NCI-H1930 (cell line): ENCODE data around the gene PARP1.
"Not testable (repeated sequence)": the region's sequence is repeated elsewhere in the genome, so short reads cannot be mapped to it uniquely, and the experiment has no call there.

Experiments
- DNase-seq, 2 experiments: peaks; one replicate each; lab custom pipeline; 2025; lab: John Stamatoyannopoulos, UW

The PARP1 gene

DNA sequence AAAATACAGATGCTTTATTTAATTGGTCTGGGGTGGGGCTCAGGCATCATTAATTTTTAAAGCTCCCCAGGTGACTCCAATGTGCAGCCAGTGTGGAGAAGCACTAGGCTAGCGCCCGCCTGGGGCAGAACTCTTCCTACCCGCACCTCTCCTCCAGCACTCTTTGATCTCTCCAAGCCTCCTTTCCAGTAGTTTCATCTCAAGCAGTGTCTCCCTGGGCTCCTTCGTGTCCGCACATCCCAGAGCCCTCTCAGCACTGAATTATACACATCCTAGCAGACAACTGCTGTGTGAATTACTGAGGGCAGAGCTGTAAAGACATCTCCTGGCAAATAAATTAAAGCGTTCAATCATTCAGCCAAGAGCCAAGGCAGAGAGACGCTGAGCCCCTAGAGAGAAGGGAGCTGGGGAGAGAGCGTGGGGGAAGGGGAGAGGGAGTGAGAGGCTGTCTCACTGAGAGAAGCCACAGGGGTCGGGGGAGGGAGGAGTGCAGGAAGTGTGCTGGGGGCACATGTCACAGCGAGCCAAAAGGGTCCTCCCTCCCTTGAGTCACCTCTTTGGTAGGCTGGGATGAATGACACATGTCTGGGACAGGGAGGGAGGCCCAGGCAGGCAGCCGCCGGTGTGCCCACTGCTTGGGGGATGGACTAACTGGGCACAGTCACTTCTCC, 21.0 kb upstream of the PARP1 start:
- DNase-seq, result no peak

DNA sequence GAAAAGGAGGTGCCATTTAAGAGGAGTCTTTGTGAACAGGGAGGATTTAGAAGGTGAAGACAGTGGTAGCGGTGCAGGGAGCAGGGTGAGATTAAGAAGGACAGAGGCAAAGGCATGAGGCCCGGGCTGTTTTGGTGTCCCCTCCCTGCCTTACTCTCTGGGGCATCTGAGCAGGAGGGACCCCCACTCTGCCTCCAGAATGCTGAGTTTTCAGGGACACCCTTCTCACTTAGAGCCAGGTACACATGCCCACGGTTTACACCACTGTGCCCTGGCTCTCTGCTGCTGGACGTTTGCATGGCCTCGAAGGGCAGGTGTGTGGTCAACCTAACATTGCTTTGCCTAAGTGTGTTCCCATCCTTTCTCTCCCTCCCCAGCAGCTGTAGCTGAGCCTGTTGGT, 20.5 kb upstream of the PARP1 start:
- DNase-seq, result no peak

DNA sequence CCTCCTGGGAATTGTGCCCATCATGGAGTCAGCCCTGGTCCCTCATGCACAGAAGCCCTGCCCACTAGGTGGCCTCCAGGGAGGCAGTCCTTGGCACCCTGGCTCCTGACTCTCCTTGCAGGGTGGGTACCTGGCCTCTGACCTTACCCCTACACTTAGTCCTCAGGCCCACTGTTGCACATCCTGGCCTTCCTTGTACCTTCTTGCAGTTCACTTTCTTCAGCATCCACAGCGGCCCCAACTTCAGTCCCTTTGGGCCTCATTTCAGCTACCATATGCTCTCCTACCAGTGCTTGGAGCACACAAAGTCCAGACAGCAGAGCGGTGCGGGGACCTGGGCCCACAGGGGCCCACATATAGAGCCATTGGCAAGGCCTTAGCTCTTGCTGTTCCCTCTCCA, 19.2 kb upstream of the PARP1 start:
- DNase-seq, result no peak

DNA sequence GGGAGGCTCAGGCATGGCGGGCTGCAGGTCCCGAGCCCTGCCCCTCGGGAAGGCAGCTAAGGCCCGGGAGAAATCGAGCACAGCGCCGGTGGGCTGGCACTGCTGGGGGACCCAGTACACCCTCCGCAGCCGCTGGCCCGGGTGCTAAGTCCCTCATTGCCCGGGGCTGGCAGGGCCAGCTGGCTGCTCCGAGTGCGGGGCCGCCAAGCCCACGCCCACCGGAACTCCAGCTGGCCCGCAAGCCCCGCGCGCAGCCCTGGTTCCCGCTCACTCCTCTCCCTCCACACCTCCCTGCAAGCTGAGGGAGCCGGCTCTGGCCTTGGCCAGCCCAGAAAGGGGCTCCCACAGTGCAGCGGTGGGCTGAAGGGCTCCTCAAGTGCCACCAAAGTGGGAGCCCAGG, 18.5 kb upstream of the PARP1 start:
- not testable (repeated sequence) for DNase-seq

DNA sequence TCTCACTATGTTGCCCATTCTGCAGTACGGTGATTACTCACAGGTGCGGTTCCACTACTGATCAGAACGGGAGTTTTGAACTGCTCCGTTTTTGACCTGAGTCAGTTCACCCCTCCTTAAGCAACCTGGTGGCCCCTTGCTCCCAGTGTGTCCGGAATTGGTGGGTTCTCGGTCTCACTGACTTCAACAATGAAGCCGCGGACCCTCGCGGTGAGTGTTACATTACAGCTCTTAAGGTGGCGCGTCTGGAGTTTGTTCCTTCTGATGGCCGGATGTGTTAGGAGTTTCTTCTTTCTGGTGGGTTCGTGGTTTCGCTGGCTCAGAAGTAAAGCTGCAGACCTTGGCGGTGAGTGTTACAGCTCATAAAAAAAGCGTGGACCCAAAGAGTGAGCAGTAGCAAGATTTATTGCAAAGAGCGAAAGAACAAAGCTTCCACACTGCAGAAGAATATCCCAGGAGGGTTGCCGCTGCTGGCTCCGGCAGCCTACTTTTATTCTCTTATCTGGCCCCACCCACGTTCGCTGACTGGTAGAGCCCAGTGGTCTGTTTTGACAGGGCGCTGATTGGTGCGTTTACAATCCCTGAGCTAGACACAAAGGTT, 17.6 kb upstream of the PARP1 start:
- no peak for DNase-seq

DNA sequence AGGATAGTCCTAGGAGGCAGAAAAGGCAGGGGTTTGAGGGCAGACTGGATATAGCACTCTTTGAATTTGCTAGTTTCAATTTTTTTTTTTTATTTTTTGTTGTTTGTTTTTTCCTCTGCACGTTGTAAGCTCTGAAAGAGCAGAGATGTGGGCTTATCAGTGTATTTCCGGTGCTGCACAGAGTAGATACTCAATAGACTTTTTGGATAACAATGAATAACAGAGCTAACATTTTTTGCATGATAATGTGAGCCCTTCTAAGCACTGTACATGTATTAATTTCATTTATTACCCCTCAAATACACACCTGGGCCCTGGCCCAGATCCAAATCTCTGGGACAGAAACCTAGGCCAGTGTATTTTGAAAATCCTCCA, 17.1 kb upstream of the PARP1 start:
- no peak for DNase-seq

DNA sequence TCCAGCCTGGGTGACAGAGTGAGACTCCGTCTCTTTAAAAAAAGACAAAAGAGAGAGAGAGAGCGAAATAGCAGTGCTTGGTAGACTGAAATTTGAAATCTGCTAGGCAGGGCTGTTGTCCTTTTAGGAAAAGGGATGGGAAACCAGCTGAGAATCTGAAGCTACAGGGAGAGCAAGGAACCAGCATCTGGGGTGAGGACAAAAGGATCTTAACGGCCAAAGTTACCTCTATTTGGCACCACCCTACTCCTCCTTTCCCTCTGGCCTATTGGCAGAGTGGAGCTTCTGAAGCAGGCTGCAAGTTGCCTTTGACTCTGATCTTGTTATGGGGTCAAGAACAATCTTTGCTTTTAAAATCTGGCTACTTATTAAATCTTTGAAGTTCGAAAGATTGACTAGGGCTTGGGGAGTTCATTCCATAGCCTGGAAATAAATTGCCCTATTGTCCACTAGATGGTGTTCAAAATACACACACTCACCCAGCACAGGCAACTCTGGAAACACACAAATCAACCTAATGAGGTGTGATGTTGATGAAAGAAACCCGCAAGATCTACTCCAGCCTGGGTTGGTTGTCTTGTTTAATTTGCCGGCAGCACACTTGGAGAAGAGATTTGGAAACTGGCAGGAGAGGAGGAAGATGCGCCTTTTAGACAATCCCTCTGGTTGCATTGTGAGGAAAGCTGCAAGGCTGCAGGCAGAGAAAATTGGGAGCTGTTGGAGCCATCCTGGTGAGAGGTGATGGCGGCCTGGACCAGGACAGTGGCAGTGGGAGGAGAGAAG, 16.5 kb upstream of the PARP1 start:
- DNase-seq, result no peak

DNA sequence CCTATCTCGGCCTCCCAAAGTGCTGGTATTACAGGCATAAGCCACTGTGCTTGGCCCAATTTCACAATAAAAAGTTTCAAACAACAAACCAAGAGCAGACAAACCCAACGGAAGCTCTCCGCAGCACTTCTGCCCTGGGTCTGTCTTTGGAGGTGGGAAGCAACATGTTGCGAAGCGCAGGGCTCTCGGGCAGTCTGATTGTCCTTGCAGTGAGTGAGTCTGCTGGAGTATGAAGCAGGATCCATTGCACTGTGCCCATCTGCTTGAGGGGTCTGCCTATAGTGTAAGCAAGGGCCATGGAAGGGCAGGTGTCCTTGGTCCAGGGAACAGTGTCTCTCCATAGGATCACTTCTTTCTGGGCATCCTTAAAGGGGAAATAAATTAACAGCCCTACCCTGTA, 14.6 kb upstream of the PARP1 start:
- no peak for DNase-seq

DNA sequence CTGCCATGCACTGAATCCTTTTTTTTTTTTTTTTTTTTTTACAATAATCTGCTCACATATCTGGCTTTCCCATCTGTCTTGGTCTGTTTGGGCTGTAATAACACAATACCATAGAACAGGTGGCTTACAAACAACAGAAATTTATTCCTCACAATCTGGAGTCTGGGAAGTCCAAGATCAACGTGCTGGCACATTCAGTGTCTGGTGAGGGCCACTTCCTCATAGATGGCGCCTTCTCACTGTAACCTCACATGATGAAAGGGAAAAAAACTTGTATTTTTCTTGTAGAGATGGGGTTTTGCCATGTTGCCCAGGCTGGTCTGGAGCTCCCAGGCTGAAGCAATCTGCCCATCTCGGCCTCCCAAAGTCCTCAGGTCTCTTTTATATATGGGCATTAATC, 13.0 kb upstream of the PARP1 start:
- no peak for DNase-seq

DNA sequence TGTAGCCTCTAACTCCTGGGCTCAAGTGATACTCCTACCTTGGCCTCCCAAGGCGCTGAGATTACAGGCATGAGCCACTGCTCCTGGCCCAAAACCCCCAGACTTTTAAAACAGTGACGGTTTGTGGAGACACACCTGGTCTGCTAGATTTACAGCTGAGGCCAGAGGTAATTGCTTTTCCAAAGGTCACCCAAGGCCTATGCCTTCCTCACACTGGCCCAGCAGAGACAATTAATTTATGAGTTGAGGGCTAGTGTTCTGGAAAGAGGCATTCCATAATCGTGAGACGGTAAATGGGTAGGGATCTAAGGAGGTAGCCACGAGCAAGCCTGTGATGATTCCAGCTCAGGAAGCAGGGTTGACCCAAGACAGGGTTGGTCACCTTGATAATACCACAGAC, 12.4 kb upstream of the PARP1 start:
- DNase-seq, result no peak

DNA sequence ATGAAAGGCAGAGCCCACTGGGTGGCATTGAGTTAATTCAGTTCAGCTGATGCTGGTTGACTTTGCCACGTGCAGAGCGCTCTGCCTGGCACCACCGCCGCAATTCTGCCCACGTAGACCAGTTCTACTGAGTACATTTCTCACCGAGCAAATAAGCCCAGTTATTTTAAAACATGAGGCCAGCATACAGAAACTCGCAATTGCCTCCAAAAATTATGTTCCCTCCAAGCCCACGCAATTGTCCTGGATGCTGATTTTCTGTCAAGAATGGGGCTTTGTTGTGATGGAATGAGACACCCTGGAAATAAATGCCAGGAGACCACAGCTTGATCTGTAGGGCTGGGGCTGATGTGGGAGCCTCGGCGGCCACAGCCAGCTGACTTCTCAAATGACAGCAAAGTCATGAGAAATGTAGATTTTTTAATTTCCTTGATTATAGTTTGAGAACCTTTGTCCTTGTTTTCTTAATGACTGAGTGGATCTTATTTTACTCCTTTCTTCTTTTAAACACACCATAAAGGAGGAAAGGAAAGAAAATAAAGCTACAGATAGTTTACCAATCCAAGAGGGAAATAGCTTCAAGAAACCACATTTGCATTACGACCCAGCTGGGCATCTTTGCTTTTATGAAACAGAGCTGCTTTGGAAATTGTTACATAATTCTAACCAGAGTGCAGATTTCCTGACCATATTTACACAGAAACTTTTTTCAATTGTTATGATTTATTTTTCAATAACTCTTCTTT, 11.6 kb upstream of the PARP1 start:
- no peak for DNase-seq

DNA sequence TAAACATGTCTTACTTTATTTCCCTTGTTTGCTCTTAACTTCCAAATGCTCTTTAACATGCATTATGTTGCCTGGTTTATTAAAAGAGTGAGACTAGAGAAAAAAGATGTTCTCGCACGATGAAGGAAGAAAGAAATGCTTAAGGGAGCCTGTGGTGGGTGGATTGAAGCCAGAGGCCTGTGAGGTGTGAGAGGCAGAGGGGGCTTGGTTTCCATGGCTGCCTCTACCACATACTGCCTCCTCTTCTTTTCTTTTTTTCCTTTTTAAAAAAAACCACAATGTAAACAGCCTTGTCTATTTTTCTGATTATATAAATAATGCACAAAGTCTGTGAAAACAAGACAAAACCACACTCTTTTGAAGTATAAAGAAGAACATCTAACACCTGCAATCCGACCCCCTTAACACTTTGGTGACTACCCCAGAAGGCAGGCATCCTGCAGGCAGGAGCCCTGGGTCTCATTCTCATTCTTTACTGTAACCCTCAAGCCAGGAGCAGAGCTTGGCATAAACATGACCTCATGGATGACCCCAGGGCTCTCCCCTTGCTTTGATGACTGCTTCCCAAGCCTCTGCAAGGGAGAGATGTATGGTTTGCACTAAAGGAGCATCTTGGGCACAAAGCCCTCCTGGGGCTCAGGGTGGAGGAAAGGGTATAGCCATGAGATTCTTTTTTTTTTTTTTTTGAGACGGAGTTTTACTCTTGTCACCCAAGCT, 10.1 kb upstream of the PARP1 start:
- DNase-seq, result no peak

DNA sequence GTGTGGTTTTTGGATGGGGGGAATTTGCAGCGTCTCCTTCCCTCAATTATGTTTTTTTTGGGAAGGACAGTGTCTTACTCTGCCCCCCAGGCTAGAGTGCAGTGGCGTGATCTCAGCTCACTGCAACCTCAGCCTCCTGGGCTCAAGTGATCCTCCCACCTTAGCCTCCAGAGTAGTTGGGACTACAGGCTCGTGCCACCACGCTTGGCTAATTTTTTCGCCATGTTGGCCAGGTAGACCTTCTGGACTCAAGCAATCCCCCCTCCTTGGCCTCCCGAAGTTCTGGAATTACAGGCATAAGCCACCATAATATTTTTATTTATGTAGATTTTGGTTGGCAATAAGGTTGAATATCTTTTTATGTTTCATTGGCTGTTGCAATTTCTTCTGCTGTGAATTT, 9.5 kb upstream of the PARP1 start:
- DNase-seq, result no peak

DNA sequence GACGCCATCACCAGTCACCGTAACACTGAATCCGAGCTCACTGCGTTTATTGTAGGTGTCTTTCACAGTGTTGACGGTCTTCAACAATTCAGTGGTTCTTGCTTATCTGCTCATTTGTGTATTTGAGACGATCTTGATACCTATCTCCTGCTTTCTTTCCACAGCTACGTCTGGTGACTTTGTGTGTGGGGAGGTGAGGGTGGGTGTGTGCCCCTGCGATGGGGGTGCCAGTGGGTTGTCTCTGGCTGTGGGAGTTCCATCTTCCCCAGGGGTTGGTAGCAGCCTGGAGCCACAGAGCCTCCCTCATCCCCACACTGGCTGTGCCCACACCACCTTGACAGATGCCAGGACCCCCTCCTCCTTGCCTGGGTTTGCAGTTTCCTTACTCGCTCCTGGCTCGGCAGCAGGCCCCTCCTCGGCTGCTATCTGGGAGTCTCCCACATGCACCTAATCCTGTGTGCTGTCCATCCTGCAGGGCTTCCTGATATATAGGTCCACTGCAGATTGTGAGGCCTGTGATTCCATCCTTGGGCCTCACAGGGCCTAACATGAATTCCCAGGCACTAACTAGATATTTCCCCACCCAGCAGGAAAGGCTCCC, 6.3 kb upstream of the PARP1 start:
- no peak for DNase-seq

DNA sequence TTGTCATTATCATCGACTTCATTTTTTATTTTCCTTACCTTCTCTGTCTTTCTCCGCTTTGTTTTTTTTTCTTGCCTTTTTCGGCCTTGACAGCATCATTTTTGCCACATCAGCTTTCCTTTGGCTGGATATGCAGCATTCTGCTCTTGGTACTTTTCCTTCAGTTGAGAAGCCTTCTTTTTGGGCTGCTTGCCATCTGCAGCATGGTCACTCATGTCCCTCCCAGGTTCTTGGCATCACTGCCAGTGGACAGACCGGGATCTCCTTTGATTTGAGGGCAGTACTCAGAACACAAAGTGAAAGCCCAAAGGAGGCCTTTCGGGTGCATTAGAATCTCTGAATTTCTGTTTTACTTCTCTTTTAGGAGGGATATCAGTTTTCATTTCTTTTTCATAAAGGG, 3.7 kb upstream of the PARP1 start:
- no peak for DNase-seq

DNA sequence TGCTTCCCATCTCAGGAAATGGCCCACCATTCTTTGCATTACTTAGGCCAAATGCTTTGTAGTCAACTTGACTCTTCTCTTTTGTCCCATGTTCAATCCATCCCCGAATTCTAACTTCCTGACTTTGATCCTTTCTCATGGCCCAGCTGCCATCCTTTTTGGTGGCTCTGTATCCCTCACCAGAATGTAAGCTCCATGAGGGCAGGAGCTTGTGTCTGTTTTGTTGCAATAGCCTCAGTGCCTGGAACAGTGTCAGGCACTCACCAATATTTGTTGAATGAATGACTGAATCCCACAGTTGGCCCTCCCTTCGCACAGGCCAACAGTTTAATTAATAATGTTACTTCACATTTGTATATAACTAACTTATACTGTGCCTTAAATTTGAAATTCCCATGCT, 3.1 kb upstream of the PARP1 start:
- no peak for DNase-seq

DNA sequence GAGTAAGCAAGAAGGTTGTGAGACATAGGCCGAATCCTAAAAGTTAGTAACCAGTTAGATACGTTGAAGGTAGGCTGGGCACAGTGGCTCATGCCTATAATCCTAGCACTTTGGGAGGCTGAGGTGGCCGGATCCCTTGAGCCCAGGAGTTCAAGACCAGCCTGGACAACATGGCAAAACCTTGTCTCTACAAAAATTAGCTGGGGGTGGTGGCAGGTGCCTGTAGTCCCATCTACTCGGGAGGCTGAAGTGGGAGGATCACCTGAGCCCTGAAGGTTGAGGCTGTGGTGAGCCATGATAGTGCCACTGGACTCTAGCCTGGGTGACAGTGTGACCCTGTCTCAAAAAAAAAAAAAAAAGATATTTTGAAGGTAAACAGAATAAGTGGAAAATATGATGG, 1.5 kb upstream of the PARP1 start:
- DNase-seq, result no peak

DNA sequence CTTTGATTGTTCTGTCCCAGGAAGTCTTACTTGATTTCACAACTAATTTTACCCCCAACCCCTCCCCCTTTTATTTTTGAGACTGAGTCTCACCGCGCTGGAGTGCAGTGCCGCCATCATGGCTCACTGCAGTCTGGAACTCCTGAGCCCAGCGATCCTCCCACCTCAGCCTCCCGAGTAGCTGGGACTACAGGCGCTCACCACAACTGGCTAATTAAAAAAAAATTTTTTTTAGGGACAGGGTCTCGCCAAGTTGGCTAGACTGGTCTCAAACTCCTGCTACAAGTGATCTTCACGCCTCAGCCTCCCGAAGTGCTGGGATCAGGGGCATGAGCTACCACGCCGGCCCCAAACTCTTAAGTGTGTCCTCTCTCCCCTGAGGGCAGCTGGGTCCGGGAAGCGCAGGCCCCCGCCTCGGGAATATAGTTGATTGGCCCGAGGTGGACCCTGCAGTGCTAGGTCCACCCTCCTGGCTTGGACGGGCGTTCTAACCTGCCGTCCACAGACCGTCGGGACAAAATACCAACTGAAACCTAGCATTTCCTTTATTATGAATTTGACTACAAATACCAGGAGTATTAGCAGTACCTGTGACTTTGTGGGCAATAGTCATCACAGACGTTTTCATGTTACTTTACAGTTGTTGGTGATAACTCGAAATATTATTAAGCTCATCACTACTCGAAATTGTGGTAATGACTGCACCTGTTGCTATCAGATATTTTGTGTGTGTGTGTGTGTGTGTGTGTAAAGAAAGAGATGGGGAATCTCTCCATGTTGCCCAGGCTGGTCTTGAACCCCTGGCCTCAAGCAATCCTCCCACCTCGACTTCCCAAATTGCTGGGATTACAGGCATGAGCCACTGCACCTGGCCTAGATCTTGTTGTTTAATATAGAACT, 642 bp upstream of the PARP1 start:
- no peak for DNase-seq

DNA sequence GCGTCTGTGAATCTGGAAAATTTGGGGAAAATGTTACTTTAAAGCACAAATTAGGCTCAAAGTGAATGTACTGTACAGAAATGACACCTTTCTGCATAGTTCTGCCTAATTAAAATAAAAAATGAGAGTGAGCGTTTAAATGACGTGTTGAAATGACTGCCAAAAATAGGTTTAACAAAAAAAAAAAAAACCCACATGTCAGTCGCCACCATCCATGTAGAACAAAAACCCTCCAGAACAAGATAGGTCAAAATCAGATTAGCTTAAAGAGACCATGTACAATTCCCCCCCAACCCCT, 745 bp downstream of the PARP1 start:
- DNase-seq, result no peak

DNA sequence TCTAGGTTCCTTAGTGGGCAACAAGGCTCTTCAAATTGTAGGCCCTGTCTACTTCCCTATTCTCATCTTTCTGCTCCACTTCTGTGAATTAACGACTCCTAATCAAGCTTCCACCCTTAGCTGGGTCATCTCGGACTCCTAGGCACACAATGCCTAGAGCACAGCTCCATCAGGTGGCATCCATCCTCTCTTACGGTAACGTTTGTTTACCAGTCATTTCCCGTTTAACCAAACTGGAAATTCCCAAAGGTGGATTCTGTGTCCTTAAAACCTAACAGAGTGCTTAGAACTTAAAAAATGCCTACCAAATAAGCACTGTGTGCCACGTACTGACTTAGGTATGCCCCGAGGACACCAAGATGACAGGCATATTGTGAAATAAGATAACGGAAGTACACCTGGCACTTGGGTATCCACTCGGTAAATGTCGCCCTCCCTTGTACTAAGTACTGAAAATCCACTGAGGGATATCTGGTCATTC, 1.5 kb downstream of the PARP1 start:
- DNase-seq, result no peak
